Thoracic aorta (tissue), 2 donors: ENCODE data around the gene CD79A. TPM values are rescaled to one million over a fixed set of nuclear protein-coding genes. Genes with fewer than 3 reads are reported as not detected.
A peak's percentile ranks its signal among the peaks of the same experiment; 100 is the strongest.

ENCODE experiments used
- ATAC-seq: fragments of 150-250 bp; one replicate; pipeline ENCODE4 v1.8.0; 2017; ENCODE audit warnings: low read depth; ENCODE audit not compliant: insufficient number of reproducible peaks, low FRiP score
- DNase-seq: peaks from one replicate; pipeline ENCODE4 v3.0.0-alpha.2; 2020; ENCODE audit warnings: low spot score
- H3K27ac ChIP-seq, 2 donors: fragments of 200-600 bp; sonication (generic); 1 replicate in 1 of 2; 2 replicates in 1 of 2; pipeline ENCODE4 v1.5.1; 2016; ENCODE audit warnings: mild to moderate bottlenecking in 2 of 2, moderate library complexity in 2 of 2
- H3K27me3 ChIP-seq: fragments of 200-600 bp; sonication (generic); replicated peaks from 2 replicates; pipeline ENCODE4 v1.6.0; 2016; ENCODE audit warnings: mild to moderate bottlenecking; ENCODE audit not compliant: insufficient read depth
- H3K36me3 ChIP-seq: fragments of 200-600 bp; sonication (generic); one replicate; pipeline ENCODE4 v1.5.1; 2016
- H3K4me1 ChIP-seq, 2 donors: fragments of 200-600 bp; sonication (generic); 1 replicate in 1 of 2; 2 replicates in 1 of 2; pipeline versions ENCODE4 v1.5.1 to v1.6.0; 2016; ENCODE audit warnings: low read depth in 2 of 2, mild to moderate bottlenecking in 1 of 2; ENCODE audit not compliant: control insufficient read depth in 1 of 2
- H3K4me3 ChIP-seq: fragments of 200-600 bp; sonication (generic); 2 replicates; pipeline ENCODE4 v1.5.1; 2016; ENCODE audit warnings: mild to moderate bottlenecking
- H3K9me3 ChIP-seq: fragments of 200-600 bp; sonication (generic); 2 replicates; pipeline ENCODE4 v1.5.1; 2016
- total RNA-seq, 2 donors: library from RNA; depleted of rRNA; stranded (reverse); fragments of >200 nt; gene quantifications; one replicate each; pipeline versions ENCODE4 v1.1.0 to v1.2.3, GENCODE V29; 2016
- TF ChIP-seq, protein P1 (sequence below): fragments of 200-600 bp; sonication (generic); IDR thresholded peaks from one replicate; pipeline ENCODE4 v1.5.1; 2019; ENCODE audit warnings: antibody characterized with exemption

Gene CD79A
- total RNA-seq, 2 donors from 2014 or later, result not detected

DNA sequence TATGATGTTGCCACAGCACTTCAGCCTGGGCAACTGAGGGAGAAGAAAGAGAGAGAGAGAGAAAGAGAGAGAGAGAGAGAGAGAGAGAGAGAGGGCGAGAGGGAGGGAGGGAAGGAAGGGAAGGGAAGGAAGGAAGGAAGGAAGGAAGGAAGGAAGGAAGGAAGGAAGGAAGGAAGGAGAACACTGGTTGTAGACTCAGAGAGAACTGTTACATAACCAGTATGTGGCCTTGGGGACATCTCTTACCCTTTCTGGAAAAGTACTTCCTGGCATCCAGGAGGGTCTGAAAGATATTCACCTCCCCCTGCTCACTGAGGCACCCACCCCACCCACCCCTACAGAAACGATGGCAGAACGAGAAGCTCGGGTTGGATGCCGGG, 3.2 kb downstream of the CD79A start:
- H3K27me3 ChIP-seq, result no peaks in the 10 kb centered on the region
- no peak for DNase-seq
- no peak overlapping the region for H3K4me3 ChIP-seq
- ATAC-seq, result no peak
- peaks cover 7 to 12% of the 10 kb centered on the region in 2 donors for H3K4me1 ChIP-seq
- H3K27ac ChIP-seq, result no peak overlapping the region
- no peaks in the 10 kb centered on the region for H3K9me3 ChIP-seq
- no peaks in the 10 kb centered on the region for H3K36me3 ChIP-seq
- TF ChIP-seq, protein P1, sequence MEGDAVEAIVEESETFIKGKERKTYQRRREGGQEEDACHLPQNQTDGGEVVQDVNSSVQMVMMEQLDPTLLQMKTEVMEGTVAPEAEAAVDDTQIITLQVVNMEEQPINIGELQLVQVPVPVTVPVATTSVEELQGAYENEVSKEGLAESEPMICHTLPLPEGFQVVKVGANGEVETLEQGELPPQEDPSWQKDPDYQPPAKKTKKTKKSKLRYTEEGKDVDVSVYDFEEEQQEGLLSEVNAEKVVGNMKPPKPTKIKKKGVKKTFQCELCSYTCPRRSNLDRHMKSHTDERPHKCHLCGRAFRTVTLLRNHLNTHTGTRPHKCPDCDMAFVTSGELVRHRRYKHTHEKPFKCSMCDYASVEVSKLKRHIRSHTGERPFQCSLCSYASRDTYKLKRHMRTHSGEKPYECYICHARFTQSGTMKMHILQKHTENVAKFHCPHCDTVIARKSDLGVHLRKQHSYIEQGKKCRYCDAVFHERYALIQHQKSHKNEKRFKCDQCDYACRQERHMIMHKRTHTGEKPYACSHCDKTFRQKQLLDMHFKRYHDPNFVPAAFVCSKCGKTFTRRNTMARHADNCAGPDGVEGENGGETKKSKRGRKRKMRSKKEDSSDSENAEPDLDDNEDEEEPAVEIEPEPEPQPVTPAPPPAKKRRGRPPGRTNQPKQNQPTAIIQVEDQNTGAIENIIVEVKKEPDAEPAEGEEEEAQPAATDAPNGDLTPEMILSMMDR, result no peak

DNA sequence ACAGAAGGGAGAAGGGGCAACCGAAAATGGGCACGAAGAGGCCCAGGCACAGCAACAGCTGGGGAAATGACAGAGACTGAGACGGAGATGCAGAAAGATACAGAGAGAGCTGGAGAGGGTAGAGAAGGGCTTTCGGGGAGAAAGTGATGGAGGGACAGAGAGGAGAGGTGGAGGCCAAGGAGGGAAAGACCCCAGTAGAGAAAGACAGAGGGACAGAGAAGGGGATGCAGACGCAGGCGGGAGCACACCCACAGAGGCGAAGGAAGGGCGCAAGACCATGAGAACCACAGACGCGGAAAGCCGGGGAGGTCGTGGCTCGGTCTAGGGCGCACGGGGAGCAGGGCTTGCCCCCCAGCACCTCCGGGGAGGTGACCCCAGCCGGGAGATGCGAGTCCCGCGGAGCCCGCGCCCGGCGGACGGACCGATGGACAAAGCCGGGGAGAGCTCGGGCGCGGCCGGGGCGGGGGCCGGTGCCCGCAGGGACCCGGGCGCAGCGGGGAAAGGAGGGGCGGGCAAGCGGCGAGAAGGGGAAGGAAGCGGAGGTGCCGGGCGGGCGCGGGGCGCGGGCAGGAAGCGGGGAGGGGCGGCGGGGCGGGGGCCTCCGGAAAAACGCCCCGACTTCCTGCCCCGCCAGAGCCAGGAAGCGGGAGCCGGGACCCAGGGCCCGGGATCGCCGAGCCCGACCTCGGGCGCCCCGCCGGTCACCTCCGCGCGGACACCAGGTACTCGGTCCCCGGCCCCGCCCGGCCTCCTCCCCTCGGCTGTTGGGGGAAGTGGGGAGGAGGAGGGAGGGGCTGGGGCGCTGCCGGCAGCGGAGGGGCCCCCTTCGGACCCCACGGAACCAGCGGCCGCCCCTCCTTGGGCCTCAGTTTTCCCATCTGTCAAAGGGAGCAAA, 5.7 kb downstream of the CD79A start, which contains the start of gene ARHGEF1:
TSS of gene ARHGEF1 (plus strand) at position 617 of the 895 bp plus-strand sequence. CDS start 4,899 bp downstream, outside the sequence.
- H3K27me3 ChIP-seq, result no peaks in the 10 kb centered on the region
- DNase-seq (no peak), ATAC-seq (no peak)
- H3K4me1 ChIP-seq, result peaks cover 7 to 12% of the 10 kb centered on the region in 2 donors
- TF ChIP-seq, protein P1, result no peak
- H3K4me3 ChIP-seq, result peak within 1 kb of the TSS; percentile 100
- H3K9me3 ChIP-seq, result no peaks in the 10 kb centered on the region
- no peaks in the 10 kb centered on the region for H3K36me3 ChIP-seq
- H3K27ac ChIP-seq, result peak within 1 kb of the TSS; percentile 71 to 80

DNA sequence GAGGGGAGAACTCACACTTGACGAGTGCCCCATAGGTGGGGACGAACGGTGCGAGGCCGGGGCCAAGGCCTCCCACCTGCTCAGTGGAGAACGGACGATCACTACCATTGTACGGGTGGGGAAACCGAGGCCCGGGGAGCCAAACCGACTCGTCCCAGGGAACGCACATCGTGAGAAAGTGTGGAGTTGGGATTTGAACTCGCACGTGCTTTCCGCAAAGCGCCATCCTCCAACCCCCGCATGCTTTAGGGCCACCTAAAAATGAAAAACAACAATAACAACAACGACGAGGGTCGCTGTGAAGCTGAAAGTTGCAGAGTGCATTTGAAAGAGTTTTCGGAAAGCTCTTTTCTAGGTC, 6.4 kb downstream of the CD79A start:
- TF ChIP-seq, protein P1, result no peak
- Histone ChIP-seq H3K36me3 (peaks cover under 1% of the 10 kb centered on the region), H3K4me1 (peaks cover 7 to 12% of the 10 kb centered on the region in 2 donors)

DNA sequence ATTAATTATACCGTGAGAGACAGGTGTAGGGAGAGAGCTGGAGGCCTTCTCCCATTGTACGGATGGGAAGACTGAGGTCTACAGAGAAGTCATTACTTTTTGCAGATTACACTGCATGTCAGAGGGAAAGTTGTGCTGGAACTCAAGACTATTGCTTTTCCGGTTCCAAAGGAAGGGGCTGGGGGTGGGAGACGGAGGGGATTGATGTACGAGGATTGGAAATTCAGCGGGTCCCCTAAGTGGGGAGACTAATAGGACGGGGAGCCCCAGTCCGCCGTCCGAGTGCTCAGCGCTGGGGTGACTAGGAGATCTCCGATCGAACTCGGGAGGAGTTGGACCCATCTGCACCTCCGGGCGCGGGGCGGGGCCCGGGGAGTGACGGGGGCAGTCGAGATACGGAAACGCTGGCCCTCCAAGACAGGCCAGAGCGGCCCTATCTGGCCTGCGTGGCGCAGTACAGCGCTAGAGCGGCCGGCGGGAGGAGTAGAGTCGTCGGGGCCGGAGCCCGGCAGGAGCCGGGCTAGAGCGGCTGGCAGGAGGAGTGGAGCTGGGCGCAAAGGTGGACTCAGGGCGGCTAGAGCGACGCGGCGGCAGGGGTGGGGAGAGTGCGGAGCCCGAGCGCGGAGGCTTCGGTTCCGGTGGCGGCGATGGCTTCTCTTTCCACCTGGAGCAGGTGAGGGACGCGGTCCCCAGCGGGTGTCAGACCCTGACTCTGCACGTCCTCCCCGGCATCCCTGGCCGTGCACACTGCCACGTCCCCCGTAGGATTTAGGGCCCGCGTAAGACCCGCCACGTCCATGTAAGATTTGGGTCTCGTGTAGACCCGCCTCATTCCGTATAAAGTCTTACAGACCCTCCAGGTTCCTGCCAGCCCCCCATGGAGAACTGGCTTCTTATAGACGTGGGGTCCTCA, 7.0 kb downstream of the CD79A start:
- Histone ChIP-seq H3K27me3 (no peaks in the 10 kb centered on the region), H3K4me3 (peak overlapping the region; percentile 100), H3K4me1 (peaks cover 7 to 12% of the 10 kb centered on the region in 2 donors), H3K27ac (peak overlapping the region; percentile 71 to 80), H3K36me3 (peaks cover 7% of the 10 kb centered on the region), H3K9me3 (no peaks in the 10 kb centered on the region)
- peak; percentile 67 for DNase-seq
- TF ChIP-seq, protein P1, result no peak
- ATAC-seq, result peak; percentile 94

More for the DNA sequence above, 6.4 kb downstream of the CD79A start:
- H3K9me3 ChIP-seq, result no peaks in the 10 kb centered on the region
- ATAC-seq, result no peak
- no peak for DNase-seq
- peak overlapping the region; percentile 71 to 80 for H3K27ac ChIP-seq
- peak overlapping the region; percentile 100 for H3K4me3 ChIP-seq
- no peaks in the 10 kb centered on the region for H3K27me3 ChIP-seq
